Measurements from ENCODE around the gene HIF3A.

Gene HIF3A

GRCh38 chr19:46383171-46383815, 86.5 kb downstream of the HIF3A start:
- Histone ChIP-seq H3K4me1 (no peaks in the 10 kb centered on the region), H3K4me3 (ENCODE audit: low read depth, low read length) (no peak overlapping the region), H3K27me3 (no peaks in the 10 kb centered on the region), H3K36me3 (peaks cover 85% of the 10 kb centered on the region), H3K9me3 (no peaks in the 10 kb centered on the region)
- no peak for TF ChIP-seq CTCF (IDR thresholded peaks at IDR 0.05; ENCODE audit: low read depth, low read length)
- DNase-seq = no peak

- H3K27me3 ChIP-seq = no peaks in the 10 kb centered on the region
- no peak overlapping the region for H3K4me3 ChIP-seq (ENCODE audit: low read depth, low read length)
- no peak for TF ChIP-seq CTCF (IDR thresholded peaks at IDR 0.05; ENCODE audit: low read depth, low read length)
- H3K36me3 ChIP-seq = peaks cover 85% of the 10 kb centered on the region
- H3K9me3 ChIP-seq = no peaks in the 10 kb centered on the region
- DNase-seq = no peak
- no peaks in the 10 kb centered on the region for H3K4me1 ChIP-seq
Measured at GRCh38 chr19:46383846-46384245, 87.0 kb downstream of the HIF3A start.

- TF ChIP-seq CTCF (IDR thresholded peaks at IDR 0.05; ENCODE audit: low read depth, low read length) = no peak
- H3K4me3 ChIP-seq (ENCODE audit: low read depth, low read length) = no peak overlapping the region
- H3K9me3 ChIP-seq = no peaks in the 10 kb centered on the region
- no peaks in the 10 kb centered on the region for H3K4me1 ChIP-seq
- H3K27me3 ChIP-seq = no peaks in the 10 kb centered on the region
- H3K36me3 ChIP-seq = peaks cover 85% of the 10 kb centered on the region
- DNase-seq = no peak
Measured at GRCh38 chr19:46384396-46384795, 87.6 kb downstream of the HIF3A start.

- no peak for DNase-seq
- Histone ChIP-seq H3K36me3 (peaks cover 84% of the 10 kb centered on the region), H3K27me3 (no peaks in the 10 kb centered on the region), H3K9me3 (no peaks in the 10 kb centered on the region), H3K4me1 (no peaks in the 10 kb centered on the region), H3K4me3 (ENCODE audit: low read depth, low read length) (no peak overlapping the region)
- TF ChIP-seq CTCF (IDR thresholded peaks at IDR 0.05; ENCODE audit: low read depth, low read length) = no peak
Measured at GRCh38 chr19:46385636-46386035, 88.8 kb downstream of the HIF3A start.

- no peak for TF ChIP-seq CTCF (IDR thresholded peaks at IDR 0.05; ENCODE audit: low read depth, low read length)
- Histone ChIP-seq H3K4me3 (ENCODE audit: low read depth, low read length) (no peak overlapping the region), H3K27me3 (no peaks in the 10 kb centered on the region), H3K9me3 (no peaks in the 10 kb centered on the region), H3K4me1 (no peaks in the 10 kb centered on the region), H3K36me3 (peaks cover 84% of the 10 kb centered on the region)
- no peak for DNase-seq
Measured at GRCh38 chr19:46386151-46386550, 89.3 kb downstream of the HIF3A start.

- Histone ChIP-seq H3K9me3 (no peaks in the 10 kb centered on the region), H3K4me1 (no peaks in the 10 kb centered on the region), H3K4me3 (ENCODE audit: low read depth, low read length) (no peak overlapping the region), H3K36me3 (peaks cover 79% of the 10 kb centered on the region), H3K27me3 (no peaks in the 10 kb centered on the region)
- DNase-seq = no peak
- no peak for TF ChIP-seq CTCF (IDR thresholded peaks at IDR 0.05; ENCODE audit: low read depth, low read length)
Measured at GRCh38 chr19:46386996-46387712, 90.3 kb downstream of the HIF3A start.

Data from BE2C (cell line).